ENCODE results near the gene MRPS5. TPM values are rescaled to one million over a fixed set of nuclear protein-coding genes. Genes with fewer than 3 reads are reported as not detected.

MRPS5 gene
- total RNA-seq (2022; extraction: Qiagen RNA extraction), result 71.3 to 79.1 TPM (median 72.9 TPM) in 5 replicates

DNA sequence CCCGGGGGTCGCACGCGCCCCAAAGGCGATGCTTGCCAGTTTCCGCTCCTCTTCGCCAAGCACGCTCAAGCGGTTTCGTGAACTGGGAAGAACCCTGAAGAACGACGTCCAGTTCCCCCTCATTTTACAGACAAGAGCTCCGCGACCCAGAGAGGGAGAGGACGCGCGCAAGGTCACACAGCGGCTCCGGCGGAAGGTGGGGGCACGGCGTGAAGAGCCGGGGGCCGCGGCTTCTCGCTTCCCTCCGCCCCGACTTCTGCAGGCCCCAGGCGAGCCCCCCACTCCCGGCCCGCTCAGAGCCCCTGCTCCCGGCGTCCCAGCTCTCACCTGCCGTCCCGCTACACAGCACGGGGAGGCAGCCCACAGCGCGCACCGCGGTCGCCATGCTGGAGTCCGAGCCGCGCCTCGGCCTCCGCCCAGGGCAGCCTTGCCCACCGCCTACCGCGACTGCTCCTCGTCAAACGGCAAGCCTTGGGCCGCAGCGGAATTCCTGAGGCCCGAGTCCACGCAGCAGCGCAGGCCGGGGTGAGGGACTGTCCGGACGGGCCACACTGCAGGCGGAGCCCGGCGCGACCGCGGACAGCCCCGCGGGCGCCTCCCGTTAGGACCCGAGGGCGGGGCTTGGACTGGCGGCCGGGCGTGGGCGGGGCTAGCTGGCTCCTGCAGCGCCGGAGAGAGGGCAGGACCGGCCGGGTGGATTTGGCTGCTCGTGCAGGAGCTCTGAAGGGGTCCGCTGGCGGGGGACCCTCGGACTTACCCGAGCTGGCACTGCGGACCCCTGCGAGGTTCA is at the start of gene MRPS5:
Gene MRPS5 (minus strand): TSS at position 402 of the 790 bp plus-strand sequence. CDS start 17 bp downstream, at position 385.

DNA sequence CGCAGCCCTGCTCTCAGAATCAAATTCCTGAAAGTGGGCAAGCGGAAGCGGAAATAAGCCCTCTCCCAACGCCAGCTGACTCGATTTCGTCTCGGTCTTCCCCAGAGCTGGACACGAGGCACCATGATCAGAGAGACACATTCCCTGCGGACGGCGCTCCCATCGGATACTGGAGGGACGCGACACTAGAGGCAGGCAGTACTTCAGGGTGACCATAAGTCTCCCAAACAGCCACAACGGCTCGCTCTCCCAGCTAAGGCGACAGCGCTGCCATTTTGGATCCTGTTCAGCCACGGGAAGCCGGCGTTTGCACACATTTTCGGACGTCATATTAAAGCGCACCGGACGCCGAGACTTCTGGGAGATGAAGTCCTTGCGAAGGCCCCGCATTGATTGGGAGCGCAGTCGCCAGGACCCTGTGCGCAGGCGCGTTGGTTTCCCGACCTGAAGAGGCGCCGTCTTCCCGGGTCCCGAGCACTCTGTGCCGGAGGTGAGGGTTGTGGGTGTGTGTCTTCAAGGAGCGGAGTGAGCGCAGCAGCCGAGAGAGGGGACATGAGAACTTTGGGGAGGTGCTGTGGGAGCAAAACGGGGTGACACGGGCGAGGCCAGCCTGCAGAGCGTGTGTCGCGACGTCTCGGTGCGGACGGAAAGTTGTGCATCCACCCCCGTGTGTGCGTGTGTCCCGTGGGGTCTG is 43.9 kb upstream of the MRPS5 start, which contains the start of gene ZNF2:
Gene ZNF2 (plus strand): TSS at position 439 of the 694 bp plus-strand sequence. CDS start 10,418 bp downstream, outside the sequence.

DNA sequence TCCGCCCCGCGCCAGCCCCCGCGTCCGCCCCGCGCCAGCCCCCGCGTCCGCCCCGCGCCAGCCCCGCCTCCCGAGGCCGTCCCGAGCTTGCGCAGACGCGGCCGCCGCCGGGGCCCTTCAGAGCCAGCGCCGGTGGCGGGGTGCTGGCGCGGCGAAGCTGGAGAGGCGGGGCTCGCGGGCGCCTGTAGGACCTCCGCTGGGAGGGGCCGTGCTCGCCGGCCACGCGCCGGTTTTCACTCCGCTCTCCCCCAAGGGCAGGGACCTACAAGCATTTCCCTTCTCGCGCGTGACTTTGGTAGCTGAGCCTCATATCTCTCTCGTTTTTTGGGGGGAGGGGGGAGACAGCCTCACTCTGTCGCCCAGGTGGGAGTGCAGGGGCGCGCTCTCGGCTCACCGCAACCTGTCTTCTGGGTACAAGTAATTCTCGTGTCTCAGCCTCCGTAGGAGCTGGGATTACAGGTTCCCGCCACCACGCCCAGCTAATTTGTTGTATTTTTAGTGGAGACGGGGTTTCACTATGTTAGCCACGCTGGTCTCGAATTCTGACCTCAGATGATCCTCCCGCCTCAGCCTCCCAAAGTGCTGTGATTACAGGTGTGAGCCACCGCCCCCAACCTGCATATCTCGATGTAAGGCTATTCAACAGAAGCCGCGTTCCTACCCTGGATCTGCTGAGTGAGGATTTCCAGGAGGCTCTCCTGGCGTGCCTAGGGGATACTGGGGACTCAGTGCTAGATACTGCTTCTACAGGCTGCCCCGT is 38.3 kb upstream of the MRPS5 start, which contains the start of gene ZNF514:
Gene ZNF514 (minus strand): TSS at position 159 of the 760 bp plus-strand sequence. CDS start 6,595 bp downstream, outside the sequence.

Other genes starting within 250 kb of the MRPS5 start
- 0.12 to 0.21 TPM in 2 of 5 replicates, not detected in the others for gene MAL, start 96.1 kb downstream of the MRPS5 start, total RNA-seq (2022; extraction: Qiagen RNA extraction)
- 5.9 to 7.7 TPM (median 6.2 TPM) in 5 replicates for gene ZNF514, start 38.0 kb upstream of the MRPS5 start, total RNA-seq (2022; extraction: Qiagen RNA extraction)
- gene ZNF2, start 44.0 kb upstream of the MRPS5 start, total RNA-seq (2022; extraction: Qiagen RNA extraction), result 2.8 to 4.8 TPM (median 3.2 TPM) in 5 replicates
- gene ZNF892, start 85.7 kb upstream of the MRPS5 start, total RNA-seq (2022; extraction: Qiagen RNA extraction), result 0.25 to 0.59 TPM (median 0.35 TPM) in 5 replicates
- not detected in 5 replicates for gene PROM2, start 152.6 kb upstream of the MRPS5 start, total RNA-seq (2022; extraction: Qiagen RNA extraction)
- gene KCNIP3, start 175.5 kb upstream of the MRPS5 start, total RNA-seq (2022; extraction: Qiagen RNA extraction), result 0.97 to 2.3 TPM (median 2.1 TPM) in 5 replicates